Duodenal mucosa (tissue), 2 donors: ENCODE measurements around the gene CAST.
A peak's percentile ranks its signal among the peaks of the same experiment; 100 is the strongest.

Experiments used
- H3K27ac ChIP-seq: one replicate; pipeline ENCODE4 v1.7.0; 2013; ENCODE audit warnings: low read depth, low read length
- H3K27me3 ChIP-seq, 2 donors: one replicate each; pipeline ENCODE4 v1.7.0; 2013; ENCODE audit warnings: low read length in 2 of 2, control low read depth in 1 of 2; ENCODE audit not compliant: insufficient read depth in 2 of 2, control insufficient read depth in 1 of 2
- H3K36me3 ChIP-seq, 2 donors: one replicate each; pipeline ENCODE4 v1.7.0; 2013; ENCODE audit warnings: low read length in 2 of 2, control low read depth in 1 of 2; ENCODE audit not compliant: insufficient read depth in 2 of 2, control insufficient read depth in 1 of 2
- H3K4me1 ChIP-seq, 2 donors: one replicate each; pipeline ENCODE4 v1.7.0; 2013; ENCODE audit warnings: low read length in 2 of 2, control low read depth in 1 of 2; ENCODE audit not compliant: insufficient read depth in 2 of 2, control insufficient read depth in 1 of 2
- H3K4me3 ChIP-seq, 2 donors: one replicate each; pipeline ENCODE4 v1.7.0; 2013; ENCODE audit warnings: low read length in 2 of 2, low read depth in 1 of 2
- H3K9ac ChIP-seq, 2 donors: one replicate each; pipeline ENCODE4 v1.7.0; 2013; ENCODE audit warnings: low read length in 2 of 2, low read depth in 1 of 2
- H3K9me3 ChIP-seq, 2 donors: one replicate each; pipeline ENCODE4 v1.7.0; 2013; ENCODE audit warnings: low read length in 2 of 2, control low read depth in 1 of 2; ENCODE audit not compliant: control insufficient read depth in 1 of 2

CAST gene

DNA sequence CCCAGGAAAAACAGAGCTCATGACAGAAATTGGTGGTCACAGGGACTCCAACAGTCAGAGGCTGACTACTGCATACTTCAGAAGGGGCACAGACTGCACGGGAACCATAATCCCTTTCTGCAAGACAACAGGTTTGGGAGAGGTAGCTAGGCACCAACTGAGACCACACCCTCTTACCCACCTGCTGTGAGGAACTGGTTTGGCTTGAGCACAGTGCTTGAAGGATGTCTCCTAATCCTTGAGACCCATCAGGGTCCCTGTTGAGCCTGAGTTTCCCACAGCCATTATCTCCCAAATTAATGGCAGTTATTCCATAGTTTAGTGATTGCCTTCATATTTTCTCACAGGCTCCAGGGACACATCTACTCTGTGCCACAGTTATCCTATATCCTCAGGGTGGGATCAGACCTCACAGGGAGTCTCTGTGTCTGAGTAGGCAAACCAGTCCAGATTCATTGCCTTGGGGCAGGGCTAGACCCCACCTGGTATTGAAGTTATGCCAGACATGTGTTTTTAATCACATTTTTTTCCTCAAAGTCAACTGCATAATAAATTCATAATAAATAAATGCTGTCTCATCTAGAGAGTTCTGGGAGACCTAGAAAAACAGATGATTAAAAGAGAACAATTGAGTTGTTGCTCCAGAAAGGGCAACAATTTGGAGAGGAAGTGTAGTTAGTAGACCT, 9.3 kb upstream of the CAST start:
- Histone ChIP-seq H3K36me3 (no peaks in the 10 kb centered on the region), H3K9me3 (no peaks in the 10 kb centered on the region), H3K4me3 (no peak overlapping the region), H3K4me1 (peaks cover 2 to 12% of the 10 kb centered on the region in 2 donors), H3K27me3 (no peaks in the 10 kb centered on the region), H3K9ac (no peak overlapping the region), H3K27ac (no peak overlapping the region)

DNA sequence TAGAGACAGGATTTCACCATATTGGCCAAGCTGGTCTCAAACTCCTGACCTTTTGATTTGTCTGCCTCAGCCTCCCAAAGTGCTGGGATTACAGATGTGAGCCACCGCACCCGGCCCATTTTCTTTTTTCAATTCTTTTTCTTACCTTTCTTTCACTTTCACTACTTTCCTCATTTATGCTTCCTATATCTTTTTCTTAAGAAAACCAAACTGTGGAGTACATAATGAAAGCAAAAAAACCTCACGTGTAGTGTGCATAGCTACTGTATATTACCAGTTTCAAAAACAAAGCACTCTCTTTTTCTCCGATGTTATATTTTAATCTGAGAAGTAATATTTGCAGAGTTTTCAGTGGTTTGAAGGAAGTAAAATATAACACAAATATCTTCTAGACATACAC, 8.0 kb upstream of the CAST start:
- Histone ChIP-seq H3K27ac (no peak overlapping the region), H3K9me3 (no peaks in the 10 kb centered on the region), H3K4me1 (peaks cover 0 to 10% of the 10 kb centered on the region in 2 donors), H3K27me3 (no peaks in the 10 kb centered on the region), H3K9ac (no peak overlapping the region), H3K4me3 (no peak overlapping the region), H3K36me3 (no peaks in the 10 kb centered on the region)

DNA sequence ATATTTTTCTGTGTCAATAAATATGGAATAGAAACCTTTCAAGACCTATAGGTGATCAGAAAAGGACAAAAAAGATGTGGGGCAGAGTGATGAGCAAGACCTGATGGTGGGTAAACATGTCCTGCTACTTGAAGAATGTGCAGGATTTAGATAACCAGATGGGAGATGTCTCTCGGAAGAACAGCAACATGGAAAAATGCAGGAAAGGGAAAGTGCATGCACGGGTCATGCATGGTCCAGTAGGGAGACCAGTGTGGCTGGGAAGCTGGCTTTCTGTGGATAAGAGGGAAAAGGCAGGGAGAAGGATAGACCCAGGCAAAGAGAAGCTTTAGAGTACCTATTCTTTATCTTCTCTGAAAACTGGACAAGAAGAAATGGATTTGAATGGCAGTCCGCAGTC, 7.1 kb upstream of the CAST start:
- no peak overlapping the region for H3K4me3 ChIP-seq
- H3K27me3 ChIP-seq: no peaks in the 10 kb centered on the region
- H3K9me3 ChIP-seq: no peaks in the 10 kb centered on the region
- no peak overlapping the region for H3K27ac ChIP-seq
- no peak overlapping the region for H3K9ac ChIP-seq
- H3K4me1 ChIP-seq: peaks cover 0 to 10% of the 10 kb centered on the region in 2 donors
- no peaks in the 10 kb centered on the region for H3K36me3 ChIP-seq

DNA sequence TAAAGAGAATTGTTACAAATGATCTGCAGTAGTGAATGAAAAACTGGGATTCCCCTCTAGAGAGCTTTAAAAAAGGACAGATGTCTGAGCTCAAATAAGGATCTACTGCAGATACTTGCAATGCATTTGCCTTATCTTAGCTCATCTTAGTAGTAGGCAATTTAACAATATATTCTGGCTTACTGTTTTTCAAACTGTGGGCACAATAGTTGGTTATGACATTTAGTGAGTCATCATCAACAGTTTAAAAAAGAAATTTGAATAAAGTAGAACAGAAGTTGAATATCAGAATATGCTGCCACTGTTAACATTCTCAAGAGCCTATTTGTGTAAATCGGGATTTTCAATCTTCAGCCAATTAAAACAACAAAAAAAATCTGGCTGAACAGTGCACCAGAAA, 6.7 kb upstream of the CAST start:
- Histone ChIP-seq H3K9ac (no peak overlapping the region), H3K27ac (no peak overlapping the region), H3K36me3 (no peaks in the 10 kb centered on the region), H3K9me3 (no peaks in the 10 kb centered on the region), H3K27me3 (no peaks in the 10 kb centered on the region), H3K4me1 (peaks cover under 1 to 12% of the 10 kb centered on the region in 2 donors), H3K4me3 (no peak overlapping the region)

DNA sequence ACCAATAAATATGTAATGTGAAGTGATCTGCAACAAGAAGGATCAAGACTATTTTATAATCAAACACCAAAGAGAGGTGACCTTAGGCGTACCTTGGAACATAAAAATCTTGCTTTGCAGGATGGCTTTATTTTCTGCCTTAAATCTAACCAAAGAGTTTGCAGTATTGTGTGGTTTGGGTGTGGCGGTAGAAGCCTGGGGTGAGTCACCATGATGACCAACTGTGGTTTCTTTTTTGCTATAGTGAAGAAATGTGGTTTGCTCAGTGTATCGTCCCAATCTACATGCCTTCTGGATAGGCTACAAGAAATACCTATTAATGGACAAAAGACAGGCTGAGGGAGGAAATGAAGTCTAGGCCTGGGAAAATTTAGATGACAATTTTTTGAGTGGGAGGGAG, 5.1 kb upstream of the CAST start:
- H3K4me3 ChIP-seq: no peak overlapping the region
- H3K36me3 ChIP-seq: no peaks in the 10 kb centered on the region
- no peaks in the 10 kb centered on the region for H3K27me3 ChIP-seq
- no peak overlapping the region for H3K9ac ChIP-seq
- no peak overlapping the region for H3K27ac ChIP-seq
- H3K4me1 ChIP-seq: peaks cover 7 to 17% of the 10 kb centered on the region in 2 donors
- H3K9me3 ChIP-seq: no peaks in the 10 kb centered on the region

DNA sequence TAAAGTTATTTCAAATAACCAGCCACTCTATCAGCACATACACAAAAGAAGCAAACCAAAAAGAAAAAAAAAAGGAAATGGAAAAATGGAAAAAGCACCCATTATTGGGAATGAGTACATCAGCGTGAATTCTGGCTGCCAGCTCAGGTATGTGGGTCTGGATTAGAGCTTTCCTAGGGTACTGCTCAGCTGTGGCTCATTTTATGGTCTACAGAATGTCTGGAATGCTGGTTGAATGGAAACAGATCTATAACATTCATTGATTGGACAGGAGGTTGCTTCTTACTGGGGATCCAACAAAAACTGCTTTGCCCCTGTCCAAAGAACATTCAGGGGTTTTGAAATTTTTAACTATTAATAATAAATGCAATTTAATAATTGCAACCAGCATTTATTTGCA, 3.9 kb upstream of the CAST start:
- no peaks in the 10 kb centered on the region for H3K27me3 ChIP-seq
- peaks cover 9 to 17% of the 10 kb centered on the region in 2 donors for H3K4me1 ChIP-seq
- H3K9ac ChIP-seq: no peak overlapping the region
- no peaks in the 10 kb centered on the region for H3K36me3 ChIP-seq
- H3K9me3 ChIP-seq: no peaks in the 10 kb centered on the region
- no peak overlapping the region for H3K27ac ChIP-seq
- H3K4me3 ChIP-seq: no peak overlapping the region

DNA sequence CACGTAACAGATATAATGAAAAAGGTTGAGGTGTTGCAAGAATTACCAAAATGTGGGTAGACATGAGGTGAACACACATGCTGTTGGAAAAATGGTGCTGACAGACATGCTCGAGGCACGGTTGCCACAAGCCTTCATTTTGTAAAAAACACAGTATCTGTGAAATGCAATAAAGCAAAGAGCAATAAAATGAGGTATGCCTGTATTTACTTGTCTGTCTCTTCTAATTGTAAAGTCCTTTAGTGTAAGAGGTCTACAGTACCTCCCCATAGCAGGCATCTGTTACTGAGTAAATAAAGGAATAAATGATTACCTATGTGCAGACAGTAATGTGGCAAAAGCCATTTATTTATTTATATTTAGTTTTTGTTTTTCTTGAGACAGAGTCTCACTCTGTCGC, 3.0 kb upstream of the CAST start:
- Histone ChIP-seq H3K4me3 (no peak overlapping the region), H3K9ac (no peak overlapping the region), H3K27ac (no peak overlapping the region), H3K9me3 (no peaks in the 10 kb centered on the region), H3K36me3 (no peaks in the 10 kb centered on the region), H3K27me3 (no peaks in the 10 kb centered on the region), H3K4me1 (peaks cover 16 to 22% of the 10 kb centered on the region in 2 donors)

DNA sequence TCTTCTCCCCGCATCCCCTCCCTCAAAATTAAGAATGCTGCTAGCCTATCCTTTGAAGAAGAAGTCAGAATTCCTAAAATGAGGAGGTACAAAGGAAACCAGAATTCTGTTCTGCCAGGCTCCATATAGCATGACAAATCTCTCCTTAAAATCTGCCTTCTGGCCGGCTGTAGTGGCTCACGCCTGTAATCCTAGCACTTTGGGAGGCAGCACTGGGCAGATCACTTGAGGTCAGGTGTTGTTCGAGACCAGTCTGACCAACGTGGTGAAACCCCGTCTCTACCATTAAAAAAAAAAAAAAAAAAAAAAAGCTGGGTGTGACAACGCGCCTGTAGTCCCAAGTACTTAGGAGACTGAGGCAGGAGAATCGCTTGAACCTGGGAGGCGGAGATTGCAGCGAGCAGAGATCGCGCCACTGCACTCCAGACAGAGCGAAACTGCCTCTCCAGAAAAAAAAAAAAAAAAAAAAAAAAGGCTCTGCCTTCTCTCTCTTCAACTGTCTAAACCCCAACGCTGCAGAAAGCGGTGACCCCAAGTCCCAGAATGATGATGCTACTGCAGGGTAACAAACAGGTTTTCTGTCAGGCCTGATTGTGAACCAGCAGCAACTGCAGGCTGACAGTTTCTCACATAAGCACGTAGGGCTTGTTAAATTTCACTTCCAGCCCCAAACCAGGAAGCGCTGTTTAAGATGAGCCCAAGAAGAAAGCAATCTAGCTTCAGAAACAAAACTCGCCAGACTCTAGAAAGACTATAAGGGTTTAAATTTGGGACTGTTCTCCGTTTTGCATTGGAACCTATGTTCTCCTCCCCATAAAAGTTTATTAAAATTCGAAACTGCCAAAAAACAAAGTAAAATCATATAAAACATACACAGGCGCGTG, 963 bp upstream of the CAST start:
- Histone ChIP-seq H3K27me3 (no peaks in the 10 kb centered on the region), H3K9me3 (no peaks in the 10 kb centered on the region), H3K36me3 (no peaks in the 10 kb centered on the region), H3K27ac (peak overlapping the region; percentile 93), H3K9ac (peak overlapping the region; percentile 73 to 74), H3K4me3 (peak overlapping the region; percentile 88 to 97), H3K4me1 (peaks cover 35 to 39% of the 10 kb centered on the region in 2 donors)

DNA sequence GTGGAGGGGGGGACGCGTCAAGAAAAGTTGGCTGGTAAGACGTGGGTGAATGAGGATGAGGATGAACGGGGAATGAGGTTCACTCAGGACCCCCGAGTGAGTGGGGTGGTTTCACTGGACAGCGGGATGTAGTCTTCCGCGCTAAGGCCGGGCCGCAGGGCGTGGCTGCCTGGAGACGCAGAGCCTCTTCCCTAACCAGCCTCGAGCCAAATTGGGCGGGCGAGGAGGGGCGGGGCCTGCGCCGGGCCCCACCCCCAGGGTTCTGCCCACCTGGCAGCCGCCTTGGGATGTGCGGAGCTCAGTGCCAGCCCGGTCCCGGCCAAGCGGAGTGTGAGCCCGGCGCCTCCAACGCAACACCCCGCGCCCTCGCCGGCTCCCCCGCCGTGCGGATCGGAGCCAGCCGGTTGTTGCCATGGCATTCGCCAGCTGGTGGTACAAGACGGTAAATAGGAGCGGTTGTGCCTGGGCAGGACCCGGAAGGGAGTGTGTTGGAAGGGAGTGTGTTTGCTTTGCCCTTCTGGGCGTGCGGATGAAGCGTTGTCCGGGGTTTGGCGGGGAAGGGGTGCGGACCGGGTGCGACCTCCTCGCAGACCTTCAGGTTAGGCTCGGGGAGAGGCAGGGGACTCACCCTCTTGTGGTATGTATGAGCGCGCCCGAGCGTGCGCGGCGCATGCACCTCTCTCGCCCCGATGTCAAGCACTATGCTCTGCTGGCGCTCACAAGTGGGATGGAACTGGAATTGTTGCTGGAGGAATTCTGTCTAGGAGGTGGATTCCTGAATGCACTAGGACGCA, 746 bp downstream of the CAST start:
- Histone ChIP-seq H3K4me3 (peak overlapping the region; percentile 88 to 97), H3K9ac (peak overlapping the region; percentile 68 to 74), H3K9me3 (no peaks in the 10 kb centered on the region), H3K27ac (peak overlapping the region; percentile 93), H3K27me3 (no peaks in the 10 kb centered on the region), H3K4me1 (peaks cover 41 to 46% of the 10 kb centered on the region in 2 donors), H3K36me3 (no peaks in the 10 kb centered on the region)

DNA sequence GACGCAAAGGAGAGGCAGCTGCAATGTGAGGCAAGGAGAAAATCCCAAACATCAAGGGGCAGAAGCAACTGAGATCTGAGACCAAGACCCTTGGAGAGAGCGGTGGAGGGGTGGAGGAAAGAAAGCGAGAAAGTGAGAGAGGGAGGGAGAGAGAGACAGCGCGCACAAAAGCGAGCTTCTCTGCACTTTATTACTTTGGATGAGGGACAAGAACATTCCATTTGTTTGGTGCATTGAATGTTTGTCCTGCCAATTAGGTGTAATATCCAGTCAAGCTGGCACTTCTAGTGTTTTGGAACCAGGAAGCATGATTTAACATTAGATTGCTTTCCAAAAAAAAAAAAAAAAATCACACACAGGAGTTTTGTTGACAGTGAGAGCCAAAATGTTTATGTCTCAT, 1.4 kb downstream of the CAST start:
- peak overlapping the region; percentile 68 to 74 for H3K9ac ChIP-seq
- H3K4me3 ChIP-seq: peak overlapping the region; percentile 88 to 97
- H3K4me1 ChIP-seq: peaks cover 46 to 48% of the 10 kb centered on the region in 2 donors

More for the DNA sequence above, 1.4 kb downstream of the CAST start:
- Histone ChIP-seq H3K36me3 (no peaks in the 10 kb centered on the region), H3K27ac (peak overlapping the region; percentile 93), H3K27me3 (no peaks in the 10 kb centered on the region), H3K9me3 (no peaks in the 10 kb centered on the region)
